IMR-90 (cell line): ENCODE measurements around the gene ARPIN. TPM values are rescaled to one million over a fixed set of nuclear protein-coding genes. Genes with fewer than 3 reads are reported as not detected.

ENCODE experiments used
- ATAC-seq: fragments of 200-7000 bp; cut with Tn5 transposase; 2 replicates; pipeline ENCODE4 v1.9.1; 2020; ENCODE audit warnings: low read depth, mild to moderate bottlenecking, moderate library complexity
- BruUV-seq: library from RNA; stranded (reverse); fragments of 400-500 nt; replicated peaks from 2 replicates; lab custom pipeline; 2021; lab: Mats Ljungman, UMichigan
- CTCF ChIA-PET: fragments of 300-600 bp; formaldehyde crosslinking; extraction: SDS; loops from one replicate; lab custom pipeline; 2021; ENCODE audit warnings: antibody characterized with exemption; lab: Yijun Ruan, JAX
- POLR2A ChIA-PET: fragments of 300-600 bp; sonication (Branson Sonifier 250); formaldehyde crosslinking; loops from one replicate; lab custom pipeline; 2022; ENCODE audit warnings: antibody characterized with exemption; ENCODE audit not compliant: unreplicated experiment; lab: Charles Lee
- DNase-seq: peaks from one replicate; pipeline ENCODE4 v3.0.0; 2013
- H2AFZ ChIP-seq: replicated peaks from 2 replicates; pipeline ENCODE3; 2013; ENCODE audit warnings: low read length, mild to moderate bottlenecking; ENCODE audit not compliant: poor library complexity
- H2AK5ac ChIP-seq: 2 replicates; pipeline ENCODE4 v1.6.1; 2013; ENCODE audit warnings: low read depth, low read length, inconsistent platforms
- H2AK9ac ChIP-seq: replicated peaks from 2 replicates; pipeline ENCODE3; 2013; ENCODE audit warnings: mild to moderate bottlenecking, low read depth, low read length, moderate library complexity; ENCODE audit not compliant: poor library complexity
- H2BK120ac ChIP-seq: 2 replicates; pipeline ENCODE4 v1.6.1; 2013; ENCODE audit warnings: low read depth, low read length, inconsistent platforms
- H2BK15ac ChIP-seq: 3 replicates; pipeline ENCODE4 v1.6.1; 2013; ENCODE audit warnings: low read depth, low read length, inconsistent platforms
- H2BK20ac ChIP-seq: 2 replicates; pipeline ENCODE4 v1.6.1; 2013; ENCODE audit warnings: low read depth, mild to moderate bottlenecking, inconsistent platforms, low read length, moderate library complexity
- H2BK5ac ChIP-seq: 2 replicates; pipeline ENCODE4 v1.6.1; 2013; ENCODE audit warnings: mild to moderate bottlenecking, low read depth, low read length, inconsistent platforms; ENCODE audit not compliant: poor library complexity, severe bottlenecking
- H3K14ac ChIP-seq: replicated peaks from 2 replicates; pipeline ENCODE4 v1.6.1; 2013; ENCODE audit warnings: low read depth, low read length, inconsistent platforms
- H3K18ac ChIP-seq: 2 replicates; pipeline ENCODE4 v1.6.1; 2013; ENCODE audit warnings: low read depth, low read length, control low read depth
- H3K23ac ChIP-seq: 2 replicates; pipeline ENCODE4 v1.6.1; 2013; ENCODE audit warnings: low read depth, low read length, inconsistent platforms
- H3K27ac ChIP-seq: 2 replicates; pipeline ENCODE4 v1.5.1; 2013; ENCODE audit warnings: mild to moderate bottlenecking, control low read depth, low read length; ENCODE audit not compliant: insufficient read depth
- H3K27me3 ChIP-seq: 2 replicates; pipeline ENCODE4 v1.6.1; 2013; ENCODE audit warnings: low read length; ENCODE audit not compliant: control insufficient read depth, insufficient read depth
- H3K36me3 ChIP-seq: 2 replicates; pipeline ENCODE4 v1.6.1; 2013; ENCODE audit warnings: low read length, mixed read lengths; ENCODE audit not compliant: control insufficient read depth, insufficient read depth
- H3K4ac ChIP-seq: 2 replicates; pipeline ENCODE4 v1.6.1; 2013; ENCODE audit warnings: low read depth, low read length, inconsistent platforms
- H3K4me1 ChIP-seq: 2 replicates; pipeline ENCODE4 v1.6.1; 2013; ENCODE audit warnings: low read length, mixed read lengths; ENCODE audit not compliant: control insufficient read depth, insufficient read depth
- H3K4me2 ChIP-seq: 2 replicates; pipeline ENCODE4 v1.6.1; 2013; ENCODE audit warnings: low read depth, mild to moderate bottlenecking, control low read depth, low read length, moderate library complexity
- H3K4me3 ChIP-seq: 2 replicates; pipeline ENCODE4 v1.5.1; 2013; ENCODE audit warnings: low read depth, mild to moderate bottlenecking, control low read depth, low read length, moderate library complexity; ENCODE audit not compliant: insufficient read depth
- H3K56ac ChIP-seq: 2 replicates; pipeline ENCODE4 v1.6.1; 2013; ENCODE audit warnings: low read length, inconsistent platforms; ENCODE audit not compliant: insufficient read depth; ENCODE audit errors: extremely low read depth
- H3K79me1 ChIP-seq, 2 experiments: 2 replicates each; pipeline ENCODE4 v1.6.1; 2013; ENCODE audit warnings: low read length in 2 of 2, inconsistent platforms in 1 of 2, low read depth in 1 of 2
- H3K9ac ChIP-seq: 2 replicates; pipeline ENCODE4 v1.6.1; 2013; ENCODE audit warnings: low read depth, low read length, control low read depth
- H3K9me1 ChIP-seq: 2 replicates; pipeline ENCODE4 v1.6.1; 2013; ENCODE audit warnings: low read length, inconsistent platforms; ENCODE audit not compliant: insufficient read depth
- H3K9me3 ChIP-seq: 2 replicates; pipeline ENCODE4 v1.6.1; 2013; ENCODE audit warnings: low read length; ENCODE audit not compliant: control insufficient read depth, insufficient read depth
- H4K20me1 ChIP-seq: 2 replicates; pipeline ENCODE4 v1.6.1; 2013; ENCODE audit warnings: low read length, inconsistent platforms; ENCODE audit not compliant: insufficient read depth
- H4K5ac ChIP-seq: 2 replicates; pipeline ENCODE4 v1.6.1; 2013; ENCODE audit warnings: mild to moderate bottlenecking, low read depth, low read length, control low read depth
- H4K8ac ChIP-seq, 2 experiments: 2 replicates each; pipeline ENCODE4 v1.6.1; 2013; ENCODE audit warnings: low read depth in 2 of 2, low read length in 2 of 2, control low read depth in 1 of 2, inconsistent platforms in 1 of 2
- H4K91ac ChIP-seq: 2 replicates; pipeline ENCODE4 v1.6.1; 2013; ENCODE audit warnings: low read depth, low read length, inconsistent platforms; ENCODE audit not compliant: insufficient read depth
- CHD1 ChIP-seq: IDR thresholded peaks from 2 replicates; pipeline ENCODE4 v1.6.1; 2012; ENCODE audit warnings: low read depth, low read length, improper control_type of control experiment
- MAFK ChIP-seq: IDR thresholded peaks from 2 replicates; pipeline ENCODE4 v1.6.1; 2012; ENCODE audit warnings: low read depth, low read length, improper control_type of control experiment
- NFE2L2 ChIP-seq: fragments of 150-350 bp; IDR thresholded peaks from 2 replicates; pipeline ENCODE4 v1.6.1; 2016; ENCODE audit warnings: low read depth, mild to moderate bottlenecking, low read length
- WGBS, 2 experiments: methylation state at CpG; one replicate each; pipeline versions ENCODE4 v1.1.5 to v1.1.7; 2013; ENCODE audit warnings: missing lambda C conversion rate in 2 of 2; ENCODE audit not compliant: insufficient read length in 1 of 2; ENCODE audit errors: extremely low coverage in 2 of 2; 5-methylcytosine and 5-hydroxymethylcytosine counted together
- dilution Hi-C: fragments of 300-500 bp; cut with HindIII; formaldehyde crosslinking; loops from one replicate; pipeline ENCODE4 v1.14.3; 2018; ENCODE audit warnings: low sequenced_read_pairs; ENCODE audit not compliant: unreplicated experiment
- in situ Hi-C: fragments of 300-500 bp; cut with MboI; formaldehyde crosslinking; loops from 3 replicates; pipeline ENCODE4 v1.14.3; 2019; ENCODE audit warnings: low sequenced_read_pairs, inconsistent platforms, mixed read lengths
- intact Hi-C: fragments of 100-400 bp; cut with micrococcal nuclease; formaldehyde crosslinking; loops from 2 replicates; pipeline ENCODE4 v1.10.0; 2022
- polyA plus RNA-seq, 3 experiments: library from polyadenylated mRNA; depleted of rRNA; stranded (reverse); fragments of >200 nt; gene quantifications; 2 replicates each; pipeline ENCODE4 v1.2.3, GENCODE V29; 2012; ENCODE audit warnings: low replicate concordance in 1 of 3
- total RNA-seq: library from RNA; depleted of rRNA; stranded (reverse); fragments of >200 nt; gene quantifications from 2 replicates; pipeline ENCODE4 v1.2.3, GENCODE V29; 2012
- TF ChIP-seq, protein P1 (sequence below): conservative IDR thresholded peaks from 2 replicates; pipeline ENCODE4 v1.5.1; 2012; ENCODE audit warnings: mild to moderate bottlenecking, low read depth, low read length, improper control_type of control experiment

The ARPIN gene
- total and polyA plus RNA-seq, 2 of the 4 experiments (the other 2 are of a cell fraction): 3.9 to 8.8 TPM

DNA sequence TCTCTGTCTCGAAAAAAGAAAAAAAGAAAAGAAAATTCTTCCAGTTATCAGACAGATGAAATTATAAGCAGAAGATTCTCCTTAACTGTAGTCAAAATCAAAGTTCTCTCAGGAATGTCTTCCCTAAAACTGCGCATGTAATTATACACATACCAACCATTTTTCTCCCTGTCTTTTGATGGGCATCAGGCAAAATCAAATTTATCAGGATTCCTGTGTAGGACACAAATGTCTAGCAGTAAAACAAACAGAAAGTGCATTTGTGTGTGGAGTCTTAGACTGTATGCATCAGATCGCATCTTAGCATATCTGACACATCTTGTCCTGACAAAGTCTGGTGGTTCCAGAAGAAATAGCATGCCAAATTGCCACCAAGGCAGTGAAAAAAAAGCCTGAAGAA, 3.9 kb upstream of the ARPIN start:
- no CpG with 5 or more reads among the region's 3 CpGs for WGBS, 2 experiments

More for the DNA sequence above, 3.9 kb upstream of the ARPIN start:
- ChIA-PET POLR2A (no interaction called here), CTCF (no interaction called here)
- Histone ChIP-seq H2AK5ac (no peak overlapping the region), H4K91ac (no peak overlapping the region), H3K9me3 (no peaks in the 10 kb centered on the region), H2BK120ac (no peak overlapping the region), H3K18ac (no peak overlapping the region), H4K5ac (no peak overlapping the region), H3K9me1 (peaks cover 5% of the 10 kb centered on the region; the same call in 1 of the 2 replicates), H3K27me3 (peaks cover 6% of the 10 kb centered on the region), H2AK9ac (no peak overlapping the region), H3K27ac (no peak overlapping the region), H4K8ac (no peak overlapping the region), H3K4me3 (no peak overlapping the region), H3K79me1 (peaks cover 3 to 8% of the 10 kb centered on the region in 2 experiments; a peak in 2 of 4 replicates), H3K56ac (no peak overlapping the region), H2AFZ (no peak overlapping the region), H2BK5ac (no peak overlapping the region), H3K36me3 (no peaks in the 10 kb centered on the region), H3K4me2 (no peak overlapping the region), H3K4me1 (peaks cover 2% of the 10 kb centered on the region; the same call in 1 of the 2 replicates), H2BK15ac (no peak overlapping the region), H3K9ac (no peak overlapping the region), H3K4ac (no peak overlapping the region), H3K23ac (no peak overlapping the region), H3K14ac (no peak overlapping the region), H2BK20ac (no peak overlapping the region), H4K20me1 (no peaks in the 10 kb centered on the region)
- in situ Hi-C loops (no loop called here), dilution Hi-C loops (no loop called here), intact Hi-C loops (loop anchor here (5.0 kb wide), 1 partner anchor 56 kb away; no protein-coding TSS in a partner anchor)
- DNase-seq (no peak), ATAC-seq (no peak)
- TF ChIP-seq, protein P1, sequence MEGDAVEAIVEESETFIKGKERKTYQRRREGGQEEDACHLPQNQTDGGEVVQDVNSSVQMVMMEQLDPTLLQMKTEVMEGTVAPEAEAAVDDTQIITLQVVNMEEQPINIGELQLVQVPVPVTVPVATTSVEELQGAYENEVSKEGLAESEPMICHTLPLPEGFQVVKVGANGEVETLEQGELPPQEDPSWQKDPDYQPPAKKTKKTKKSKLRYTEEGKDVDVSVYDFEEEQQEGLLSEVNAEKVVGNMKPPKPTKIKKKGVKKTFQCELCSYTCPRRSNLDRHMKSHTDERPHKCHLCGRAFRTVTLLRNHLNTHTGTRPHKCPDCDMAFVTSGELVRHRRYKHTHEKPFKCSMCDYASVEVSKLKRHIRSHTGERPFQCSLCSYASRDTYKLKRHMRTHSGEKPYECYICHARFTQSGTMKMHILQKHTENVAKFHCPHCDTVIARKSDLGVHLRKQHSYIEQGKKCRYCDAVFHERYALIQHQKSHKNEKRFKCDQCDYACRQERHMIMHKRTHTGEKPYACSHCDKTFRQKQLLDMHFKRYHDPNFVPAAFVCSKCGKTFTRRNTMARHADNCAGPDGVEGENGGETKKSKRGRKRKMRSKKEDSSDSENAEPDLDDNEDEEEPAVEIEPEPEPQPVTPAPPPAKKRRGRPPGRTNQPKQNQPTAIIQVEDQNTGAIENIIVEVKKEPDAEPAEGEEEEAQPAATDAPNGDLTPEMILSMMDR: no peak
- TF ChIP-seq MAFK: no peak
- TF ChIP-seq NFE2L2: no peak
- no peak for TF ChIP-seq CHD1
- BruUV-seq: no TSS peak
